A673 (cell line): ENCODE measurements around the gene STH.

ENCODE experiments used
- CTCF ChIP-seq: fragments of 300-800, 200-600 bp; sonication (generic); conservative IDR thresholded peaks from 2 replicates; pipeline ENCODE4 v1.5.1; 2017; ENCODE audit warnings: low read depth, mild to moderate bottlenecking, antibody characterized with exemption, low read length, moderate library complexity, mixed read lengths
- EZH2 ChIP-seq: fragments of 200-600 bp; sonication (generic); IDR thresholded peaks from 2 replicates; pipeline ENCODE4 v1.6.1; 2017; ENCODE audit warnings: borderline replicate concordance, low read depth, mild to moderate bottlenecking, mixed read lengths, antibody characterized with exemption, low read length; ENCODE audit not compliant: poor library complexity, severe bottlenecking

- TF ChIP-seq CTCF, result no peak
- TF ChIP-seq EZH2, result no peak
Observed at GRCh38 chr17:46009681-46010596, 10.9 kb downstream of the STH start.
